Measurements from ENCODE around the gene OPN1MW3. TPM values are rescaled to one million over a fixed set of nuclear protein-coding genes. Genes with fewer than 3 reads are reported as not detected.

Gene OPN1MW3
- total RNA-seq, 1 donor from 2014 or later, result not detected

DNA sequence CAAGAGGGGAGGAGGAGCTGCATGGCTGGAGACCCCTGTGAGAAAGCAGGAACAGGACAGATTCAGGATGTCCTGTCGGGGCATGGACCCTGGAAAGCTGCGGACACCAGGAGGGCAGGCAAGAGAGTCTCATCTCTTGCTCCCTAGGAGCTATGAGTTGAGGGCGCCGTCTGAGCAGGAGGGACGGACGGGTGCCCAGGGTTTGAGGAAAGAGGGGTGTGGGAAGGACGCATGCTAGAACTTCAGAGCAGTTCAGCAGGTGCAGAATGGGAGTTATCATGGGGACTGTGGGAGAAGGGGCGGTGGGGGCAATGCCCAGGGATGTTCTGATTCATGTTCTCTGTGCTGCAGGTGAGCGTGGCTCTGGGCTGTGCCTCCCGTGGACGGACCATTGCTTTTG lies 63.0 kb downstream of the OPN1MW3 start:
- no peak for DNase-seq (ENCODE audit: low spot score)
- intact Hi-C loops (cut with DNase I), result no loop called here

Other genes with a start within 250 kb of the OPN1MW3 start
- 30.6 TPM for gene IRAK1, start 237.7 kb upstream of the OPN1MW3 start, total RNA-seq
- 37.6 TPM for gene MECP2, start 159.9 kb upstream of the OPN1MW3 start, total RNA-seq
- gene OPN1LW, start 113.3 kb upstream of the OPN1MW3 start, total RNA-seq, result not detected
- not detected for gene OPN1MW, start 75.0 kb upstream of the OPN1MW3 start, total RNA-seq
- not detected for gene OPN1MW2, start 37.8 kb upstream of the OPN1MW3 start, total RNA-seq
- gene TEX28, start 37.5 kb downstream of the OPN1MW3 start, total RNA-seq, result not detected
- 3.2 TPM for gene TKTL1, start 38.2 kb downstream of the OPN1MW3 start, total RNA-seq
- 347 TPM for gene FLNA, start 117.1 kb downstream of the OPN1MW3 start, total RNA-seq
- gene EMD, start 121.7 kb downstream of the OPN1MW3 start, total RNA-seq, result 66.2 TPM
- 1,520 TPM for gene RPL10, start 140.8 kb downstream of the OPN1MW3 start, total RNA-seq
- gene DNASE1L1, start 151.7 kb downstream of the OPN1MW3 start, total RNA-seq, result 32.9 TPM
- 41.6 TPM for gene TAFAZZIN, start 154.0 kb downstream of the OPN1MW3 start, total RNA-seq
- 86.1 TPM for gene ATP6AP1, start 171.1 kb downstream of the OPN1MW3 start, total RNA-seq
- gene GDI1, start 179.6 kb downstream of the OPN1MW3 start, total RNA-seq, result 114 TPM
- 43.7 TPM for gene FAM50A, start 186.6 kb downstream of the OPN1MW3 start, total RNA-seq
- gene PLXNA3, start 200.7 kb downstream of the OPN1MW3 start, total RNA-seq, result 46.9 TPM
- 13.9 TPM for gene LAGE3, start 221.7 kb downstream of the OPN1MW3 start, total RNA-seq
- gene UBL4A, start 229.0 kb downstream of the OPN1MW3 start, total RNA-seq, result 48.4 TPM
- gene SLC10A3, start 233.0 kb downstream of the OPN1MW3 start, total RNA-seq, result 13.8 TPM